NB4 (cell line): ENCODE results near the gene TECPR1.

Experiments used
- DNase-seq: peaks from one replicate; pipeline ENCODE4 v3.0.0; 2010; ENCODE audit warnings: low read depth
- H3K4me3 ChIP-seq: one replicate; pipeline ENCODE4 v1.5.1; 2011; ENCODE audit warnings: mild to moderate bottlenecking, low read depth, low read length, moderate library complexity
- MYC ChIP-seq: IDR thresholded peaks from 2 replicates; pipeline ENCODE4 v1.6.1; 2011; ENCODE audit warnings: low read depth, low read length
- POLR2A ChIP-seq: IDR thresholded peaks from 2 replicates; pipeline ENCODE4 v1.6.1; 2011; ENCODE audit warnings: mild to moderate bottlenecking; ENCODE audit not compliant: insufficient read length; ENCODE audit errors: extremely low read depth
- TF ChIP-seq, protein P1 (sequence below): IDR thresholded peaks from one replicate; pipeline ENCODE4 v1.5.1; 2012; ENCODE audit warnings: low read depth, low read length
- TF ChIP-seq, protein P2 (sequence below): IDR thresholded peaks from 2 replicates; pipeline ENCODE4 v1.6.1; 2011; ENCODE audit warnings: low read depth, low read length

The TECPR1 gene

GRCh38 chr7:98284335-98285036 lies 32.5 kb upstream of the TECPR1 start:
- no peak for DNase-seq
- no peak overlapping the region for H3K4me3 ChIP-seq
- TF ChIP-seq MYC = no peak
- no peak for TF ChIP-seq POLR2A
- TF ChIP-seq, protein P1, sequence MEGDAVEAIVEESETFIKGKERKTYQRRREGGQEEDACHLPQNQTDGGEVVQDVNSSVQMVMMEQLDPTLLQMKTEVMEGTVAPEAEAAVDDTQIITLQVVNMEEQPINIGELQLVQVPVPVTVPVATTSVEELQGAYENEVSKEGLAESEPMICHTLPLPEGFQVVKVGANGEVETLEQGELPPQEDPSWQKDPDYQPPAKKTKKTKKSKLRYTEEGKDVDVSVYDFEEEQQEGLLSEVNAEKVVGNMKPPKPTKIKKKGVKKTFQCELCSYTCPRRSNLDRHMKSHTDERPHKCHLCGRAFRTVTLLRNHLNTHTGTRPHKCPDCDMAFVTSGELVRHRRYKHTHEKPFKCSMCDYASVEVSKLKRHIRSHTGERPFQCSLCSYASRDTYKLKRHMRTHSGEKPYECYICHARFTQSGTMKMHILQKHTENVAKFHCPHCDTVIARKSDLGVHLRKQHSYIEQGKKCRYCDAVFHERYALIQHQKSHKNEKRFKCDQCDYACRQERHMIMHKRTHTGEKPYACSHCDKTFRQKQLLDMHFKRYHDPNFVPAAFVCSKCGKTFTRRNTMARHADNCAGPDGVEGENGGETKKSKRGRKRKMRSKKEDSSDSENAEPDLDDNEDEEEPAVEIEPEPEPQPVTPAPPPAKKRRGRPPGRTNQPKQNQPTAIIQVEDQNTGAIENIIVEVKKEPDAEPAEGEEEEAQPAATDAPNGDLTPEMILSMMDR = no peak
- TF ChIP-seq, protein P2, sequence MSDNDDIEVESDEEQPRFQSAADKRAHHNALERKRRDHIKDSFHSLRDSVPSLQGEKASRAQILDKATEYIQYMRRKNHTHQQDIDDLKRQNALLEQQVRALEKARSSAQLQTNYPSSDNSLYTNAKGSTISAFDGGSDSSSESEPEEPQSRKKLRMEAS = no peak

DNA sequence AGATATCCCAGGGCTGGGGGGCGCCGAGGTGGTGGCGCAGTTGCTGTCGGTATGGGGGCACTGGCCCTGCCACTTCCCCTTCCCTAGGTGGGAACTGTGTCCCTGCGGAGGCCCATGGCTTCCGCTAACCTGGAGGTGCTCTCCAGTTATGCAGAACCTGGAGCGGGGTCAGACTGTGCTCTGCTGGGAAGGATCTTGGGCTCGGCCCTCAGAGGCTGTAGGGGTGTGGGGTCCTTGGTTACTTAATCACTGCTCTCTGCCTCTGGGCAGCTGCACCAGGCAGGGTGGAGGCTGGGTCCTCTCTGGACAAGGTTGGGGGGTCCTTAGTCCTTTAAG lies 31.8 kb upstream of the TECPR1 start:
- DNase-seq = no peak
- TF ChIP-seq, protein P1 = no peak
- TF ChIP-seq MYC (no peak), POLR2A (no peak)
- TF ChIP-seq, protein P2 = no peak
- H3K4me3 ChIP-seq = no peak overlapping the region

- TF ChIP-seq MYC (0 out of 2 replicates have a peak, but pooled peaks have one; percentile 16), POLR2A (no peak)
- TF ChIP-seq, protein P1 = no peak
- TF ChIP-seq, protein P2 = 0 out of 2 replicates have a peak, but pooled peaks have one; percentile 23
- DNase-seq = peak; percentile 85
- no peak overlapping the region for H3K4me3 ChIP-seq
These were observed 31.3 kb upstream of the TECPR1 start for GRCh38 chr7:98283127-98283886.

- no peak for TF ChIP-seq POLR2A
- TF ChIP-seq, protein P2 = no peak
- TF ChIP-seq MYC = no peak
- TF ChIP-seq, protein P1 = no peak
- DNase-seq = no peak
- no peak overlapping the region for H3K4me3 ChIP-seq
These were observed 30.7 kb upstream of the TECPR1 start for GRCh38 chr7:98282703-98283102.

DNA sequence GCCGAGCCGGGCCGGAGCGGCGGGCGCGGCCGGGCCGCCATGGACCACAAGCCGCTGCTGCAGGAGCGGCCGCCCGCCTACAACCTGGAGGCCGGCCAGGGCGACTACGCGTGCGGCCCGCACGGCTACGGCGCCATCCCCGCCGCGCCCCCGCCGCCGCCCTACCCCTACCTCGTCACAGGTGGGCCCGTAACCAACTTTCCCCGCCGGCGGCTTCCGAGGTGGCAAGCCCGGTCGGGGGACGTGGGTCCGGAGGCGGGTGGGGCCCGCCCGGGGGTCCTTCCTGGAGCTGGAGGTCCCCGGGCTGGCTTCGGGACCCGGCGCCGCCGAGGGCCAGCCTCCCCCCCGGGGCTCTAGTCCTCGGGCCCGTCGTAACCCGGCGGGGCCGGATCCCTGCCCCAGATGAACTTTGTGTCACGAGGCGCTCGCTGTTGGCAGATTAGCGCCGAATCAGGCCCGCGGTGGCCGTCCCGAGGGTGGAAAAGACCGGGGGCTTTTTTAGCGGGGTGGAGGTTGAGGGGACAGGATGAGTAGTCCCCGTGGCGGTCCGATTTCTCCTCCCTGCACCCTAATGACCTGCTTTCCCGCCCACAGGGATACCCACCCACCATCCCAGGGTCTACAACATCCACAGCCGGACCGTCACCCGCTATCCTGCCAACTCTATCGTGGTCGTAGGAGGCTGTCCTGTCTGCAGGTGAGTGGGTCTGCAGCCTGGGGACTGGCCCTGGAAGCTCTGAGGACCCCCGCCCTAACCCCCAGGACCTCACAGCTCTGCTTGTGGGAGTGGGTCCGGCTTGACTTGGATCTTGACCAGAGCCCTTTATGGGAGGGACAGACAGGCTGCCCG lies 29.9 kb upstream of the TECPR1 start:
- TF ChIP-seq POLR2A (no peak), MYC (no peak)
- TF ChIP-seq, protein P1 = no peak
- TF ChIP-seq, protein P2 = no peak
- DNase-seq = peak; percentile 36
- peak overlapping the region; percentile 38 for H3K4me3 ChIP-seq
